OCI-M1 (cell line): ENCODE data around the gene ACY1.

Experiments
- DNase-seq: peaks from one replicate; lab custom pipeline; 2025; lab: John Stamatoyannopoulos, UW

Gene ACY1

GRCh38 chr3:51963951-51964451 lies 19.3 kb upstream of the ACY1 start:
- no peak for DNase-seq

- no peak for DNase-seq
Observed at GRCh38 chr3:51964521-51964920, 18.8 kb upstream of the ACY1 start.

- no peak for DNase-seq
Observed at GRCh38 chr3:51966016-51966415, 17.3 kb upstream of the ACY1 start.

GRCh38 chr3:51966486-51966885 lies 16.8 kb upstream of the ACY1 start:
- no peak for DNase-seq

GRCh38 chr3:51966922-51967383 lies 16.4 kb upstream of the ACY1 start:
- no peak for DNase-seq

GRCh38 chr3:51967384-51968169 lies 15.8 kb upstream of the ACY1 start, which contains the start of gene PCBP4:
Gene PCBP4, minus strand, starts transcription at chr3:51967454. Its CDS starts 6,214 bp downstream, at chr3:51961240.
- peak; percentile 22 for DNase-seq

GRCh38 chr3:51968170-51968775 lies 15.1 kb upstream of the ACY1 start:
- no peak for DNase-seq

- no peak for DNase-seq
Observed at GRCh38 chr3:51968883-51969678, 14.3 kb upstream of the ACY1 start.

GRCh38 chr3:51969841-51970240 lies 13.5 kb upstream of the ACY1 start:
- no peak for DNase-seq

GRCh38 chr3:51970606-51971300 lies 12.6 kb upstream of the ACY1 start:
- no peak for DNase-seq

GRCh38 chr3:51971350-51971749 lies 12.0 kb upstream of the ACY1 start:
- no peak for DNase-seq

GRCh38 chr3:51974277-51974962 lies 8.9 kb upstream of the ACY1 start:
- no peak for DNase-seq

- DNase-seq: peak; percentile 47
Observed at GRCh38 chr3:51974963-51975851, 8.1 kb upstream of the ACY1 start, which contains the start of gene ABHD14A. Gene ABHD14A, plus strand, starts transcription at chr3:51975064. Its CDS starts 72 bp downstream, at chr3:51975136.

GRCh38 chr3:51975852-51976549 lies 7.3 kb upstream of the ACY1 start:
- DNase-seq: peak; percentile 62

GRCh38 chr3:51977446-51978142 lies 5.7 kb upstream of the ACY1 start:
- no peak for DNase-seq

- no peak for DNase-seq
Observed at GRCh38 chr3:51978143-51978502, 5.2 kb upstream of the ACY1 start.

GRCh38 chr3:51980253-51980652 lies 3.1 kb upstream of the ACY1 start:
- no peak for DNase-seq

GRCh38 chr3:51982352-51982837 lies 940 bp upstream of the ACY1 start:
- DNase-seq: peak; percentile 63
